ENCODE results near the gene PTPRN2. TPM values are rescaled to one million over a fixed set of nuclear protein-coding genes. Genes with fewer than 3 reads are reported as not detected.
A peak's percentile ranks its signal among the peaks of the same experiment; 100 is the strongest.
"Not testable (repeated sequence)": the region's sequence is repeated elsewhere in the genome, so short reads cannot be mapped to it uniquely, and the experiment has no call there.

Gene PTPRN2
- total RNA-seq, 1 experiment from 2014 or later, result 0.11 TPM

DNA sequence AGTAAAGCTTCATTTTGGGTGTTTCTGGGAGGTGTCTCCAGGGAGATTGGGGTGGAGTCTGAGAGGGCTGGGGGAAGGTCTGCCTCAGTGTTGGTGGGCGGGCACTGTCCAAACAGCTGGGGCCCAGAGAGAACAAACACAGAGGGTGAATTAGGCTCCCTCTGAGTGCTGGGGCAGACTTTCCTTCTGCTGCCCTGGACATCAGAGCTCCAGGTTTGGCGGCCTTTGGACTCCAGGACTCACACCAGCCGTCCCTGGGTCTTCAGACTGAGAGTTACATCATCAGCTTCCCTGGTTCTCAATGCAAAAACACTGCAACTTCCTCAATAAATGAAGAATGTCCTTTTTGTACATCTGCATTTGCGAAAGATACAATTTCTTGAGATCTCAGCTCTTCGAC, 427.4 kb downstream of the PTPRN2 start:
- H3K4me1 ChIP-seq (ENCODE audit: insufficient read depth, low read length, poor library complexity, severe bottlenecking), result no peaks in the 10 kb centered on the region
- intact Hi-C loops (cut with micrococcal nuclease; ENCODE audit: unreplicated experiment), result no loop called here
- no peak overlapping the region for H3K27ac ChIP-seq (ENCODE audit: low read depth, low read length, poor library complexity, severe bottlenecking)
- no peak for DNase-seq (ENCODE audit: low spot score)
- ChIA-PET CTCF (no interaction called here), POLR2A (ENCODE audit: low non-redundant PET) (no interaction called here)
- no TSS peak for BruUV-seq (replicated peaks)
- H3K36me3 ChIP-seq (ENCODE audit: insufficient read depth, low read length, poor library complexity, severe bottlenecking), result no peaks in the 10 kb centered on the region
- H3K4me3 ChIP-seq (ENCODE audit: low read depth, low read length, poor library complexity, severe bottlenecking), result no peak overlapping the region
- no peaks in the 10 kb centered on the region for H3K27me3 ChIP-seq (replicated peaks; ENCODE audit: insufficient read depth, low read depth, low read length, poor library complexity)
- no peak for TF ChIP-seq EZH2 (IDR thresholded peaks at IDR 0.05; ENCODE audit: borderline replicate concordance, low read depth, low read length, poor library complexity, severe bottlenecking)
- TF ChIP-seq, protein P1, sequence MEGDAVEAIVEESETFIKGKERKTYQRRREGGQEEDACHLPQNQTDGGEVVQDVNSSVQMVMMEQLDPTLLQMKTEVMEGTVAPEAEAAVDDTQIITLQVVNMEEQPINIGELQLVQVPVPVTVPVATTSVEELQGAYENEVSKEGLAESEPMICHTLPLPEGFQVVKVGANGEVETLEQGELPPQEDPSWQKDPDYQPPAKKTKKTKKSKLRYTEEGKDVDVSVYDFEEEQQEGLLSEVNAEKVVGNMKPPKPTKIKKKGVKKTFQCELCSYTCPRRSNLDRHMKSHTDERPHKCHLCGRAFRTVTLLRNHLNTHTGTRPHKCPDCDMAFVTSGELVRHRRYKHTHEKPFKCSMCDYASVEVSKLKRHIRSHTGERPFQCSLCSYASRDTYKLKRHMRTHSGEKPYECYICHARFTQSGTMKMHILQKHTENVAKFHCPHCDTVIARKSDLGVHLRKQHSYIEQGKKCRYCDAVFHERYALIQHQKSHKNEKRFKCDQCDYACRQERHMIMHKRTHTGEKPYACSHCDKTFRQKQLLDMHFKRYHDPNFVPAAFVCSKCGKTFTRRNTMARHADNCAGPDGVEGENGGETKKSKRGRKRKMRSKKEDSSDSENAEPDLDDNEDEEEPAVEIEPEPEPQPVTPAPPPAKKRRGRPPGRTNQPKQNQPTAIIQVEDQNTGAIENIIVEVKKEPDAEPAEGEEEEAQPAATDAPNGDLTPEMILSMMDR (conservative IDR thresholded peaks at IDR 0.05; ENCODE audit: low read depth, low read length), result no peak
- H3K9me3 ChIP-seq (ENCODE audit: low read depth, low read length, poor library complexity, severe bottlenecking), result peaks cover 25% of the 10 kb centered on the region

GRCh38 chr7:158157460-158157859, 430.2 kb downstream of the PTPRN2 start:
- ChIA-PET POLR2A (ENCODE audit: low non-redundant PET) (no interaction called here), CTCF (no interaction called here)
- intact Hi-C loops (cut with micrococcal nuclease; ENCODE audit: unreplicated experiment), result no loop called here
- H3K4me3 ChIP-seq (ENCODE audit: low read depth, low read length, poor library complexity, severe bottlenecking), result no peak overlapping the region
- H3K9me3 ChIP-seq (ENCODE audit: low read depth, low read length, poor library complexity, severe bottlenecking), result peaks cover 25% of the 10 kb centered on the region
- no TSS peak for BruUV-seq (replicated peaks)
- no peak overlapping the region for H3K27ac ChIP-seq (ENCODE audit: low read depth, low read length, poor library complexity, severe bottlenecking)
- TF ChIP-seq, protein P1 (conservative IDR thresholded peaks at IDR 0.05; ENCODE audit: low read depth, low read length), result no peak
- no peak for TF ChIP-seq EZH2 (IDR thresholded peaks at IDR 0.05; ENCODE audit: borderline replicate concordance, low read depth, low read length, poor library complexity, severe bottlenecking)
- DNase-seq (ENCODE audit: low spot score), result no peak
- no peaks in the 10 kb centered on the region for H3K36me3 ChIP-seq (ENCODE audit: insufficient read depth, low read length, poor library complexity, severe bottlenecking)
- no peaks in the 10 kb centered on the region for H3K4me1 ChIP-seq (ENCODE audit: insufficient read depth, low read length, poor library complexity, severe bottlenecking)
- H3K27me3 ChIP-seq (replicated peaks; ENCODE audit: insufficient read depth, low read depth, low read length, poor library complexity), result no peaks in the 10 kb centered on the region

GRCh38 chr7:158151273-158151672, 436.4 kb downstream of the PTPRN2 start:
- H3K4me3 ChIP-seq (ENCODE audit: low read depth, low read length, poor library complexity, severe bottlenecking); H3K27me3 ChIP-seq (replicated peaks; ENCODE audit: insufficient read depth, low read depth, low read length, poor library complexity); H3K4me1 ChIP-seq (ENCODE audit: insufficient read depth, low read length, poor library complexity, severe bottlenecking); BruUV-seq (replicated peaks); CTCF ChIA-PET; H3K36me3 ChIP-seq (ENCODE audit: insufficient read depth, low read length, poor library complexity, severe bottlenecking); POLR2A ChIA-PET (ENCODE audit: low non-redundant PET); H3K27ac ChIP-seq (ENCODE audit: low read depth, low read length, poor library complexity, severe bottlenecking); intact Hi-C loops (cut with micrococcal nuclease; ENCODE audit: unreplicated experiment): not testable (repeated sequence)
- peak; percentile 4 for DNase-seq (ENCODE audit: low spot score)
- H3K9me3 ChIP-seq (ENCODE audit: low read depth, low read length, poor library complexity, severe bottlenecking), result peaks cover 28% of the 10 kb centered on the region

DNA sequence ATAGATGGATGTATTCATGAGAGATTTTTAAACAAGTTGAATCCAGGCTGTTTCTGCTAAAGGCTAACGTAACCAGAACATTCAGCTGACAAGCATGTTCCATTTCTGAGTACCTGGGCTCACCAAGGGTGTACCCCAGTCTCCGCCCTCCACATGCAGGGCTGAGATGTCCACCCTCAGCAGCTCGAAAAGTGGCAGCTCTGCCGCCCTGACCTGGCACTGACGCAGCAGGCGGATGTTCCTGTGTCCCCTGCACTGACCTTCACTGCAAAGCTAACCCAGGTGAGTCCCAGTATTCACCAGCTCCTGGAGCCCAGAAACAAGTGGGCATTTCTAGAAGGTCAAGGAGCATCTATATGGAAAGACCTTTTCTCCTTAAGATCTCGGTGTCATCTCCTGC, 437.4 kb downstream of the PTPRN2 start:
- H3K4me3 ChIP-seq (ENCODE audit: low read depth, low read length, poor library complexity, severe bottlenecking), result no peak overlapping the region
- ChIA-PET POLR2A (ENCODE audit: low non-redundant PET) (no interaction called here), CTCF (no interaction called here)
- H3K27ac ChIP-seq (ENCODE audit: low read depth, low read length, poor library complexity, severe bottlenecking), result no peak overlapping the region
- no peak for TF ChIP-seq EZH2 (IDR thresholded peaks at IDR 0.05; ENCODE audit: borderline replicate concordance, low read depth, low read length, poor library complexity, severe bottlenecking)
- TF ChIP-seq, protein P1 (conservative IDR thresholded peaks at IDR 0.05; ENCODE audit: low read depth, low read length), result no peak
- no TSS peak for BruUV-seq (replicated peaks)
- no peaks in the 10 kb centered on the region for H3K27me3 ChIP-seq (replicated peaks; ENCODE audit: insufficient read depth, low read depth, low read length, poor library complexity)
- H3K9me3 ChIP-seq (ENCODE audit: low read depth, low read length, poor library complexity, severe bottlenecking), result peaks cover 22% of the 10 kb centered on the region
- intact Hi-C loops (cut with micrococcal nuclease; ENCODE audit: unreplicated experiment), result no loop called here
- H3K36me3 ChIP-seq (ENCODE audit: insufficient read depth, low read length, poor library complexity, severe bottlenecking), result no peaks in the 10 kb centered on the region
- DNase-seq (ENCODE audit: low spot score), result no peak
- H3K4me1 ChIP-seq (ENCODE audit: insufficient read depth, low read length, poor library complexity, severe bottlenecking), result no peaks in the 10 kb centered on the region

DNA sequence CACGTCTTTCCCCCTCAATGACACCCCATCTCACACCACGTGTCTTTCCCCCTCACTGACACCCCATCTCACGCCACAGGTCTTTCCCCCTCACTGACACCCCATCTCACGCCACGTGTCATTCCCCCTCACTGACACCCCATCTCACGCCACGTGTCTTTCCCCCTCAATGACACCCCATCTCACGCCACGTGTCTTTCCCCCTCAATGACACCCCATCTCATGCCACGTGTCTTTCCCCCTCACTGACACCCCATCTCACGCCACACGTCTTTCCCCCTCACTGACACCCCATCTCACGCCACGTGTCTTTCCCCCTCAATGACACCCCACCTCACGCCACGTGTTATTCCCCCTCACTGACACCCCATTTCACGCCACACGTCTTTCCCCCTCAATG, 440.2 kb downstream of the PTPRN2 start:
- H3K27me3 ChIP-seq (replicated peaks; ENCODE audit: insufficient read depth, low read depth, low read length, poor library complexity); BruUV-seq (replicated peaks); POLR2A ChIA-PET (ENCODE audit: low non-redundant PET); H3K36me3 ChIP-seq (ENCODE audit: insufficient read depth, low read length, poor library complexity, severe bottlenecking); intact Hi-C loops (cut with micrococcal nuclease; ENCODE audit: unreplicated experiment); DNase-seq (ENCODE audit: low spot score); H3K4me3 ChIP-seq (ENCODE audit: low read depth, low read length, poor library complexity, severe bottlenecking); CTCF ChIA-PET; H3K27ac ChIP-seq (ENCODE audit: low read depth, low read length, poor library complexity, severe bottlenecking); H3K4me1 ChIP-seq (ENCODE audit: insufficient read depth, low read length, poor library complexity, severe bottlenecking): not testable (repeated sequence)
- H3K9me3 ChIP-seq (ENCODE audit: low read depth, low read length, poor library complexity, severe bottlenecking), result peaks cover 41% of the 10 kb centered on the region

All from A673 (cell line).